Left ventricle myocardium inferior (tissue), 1 donor: Measurements from ENCODE around the gene TDRD5. TPM values are rescaled to one million over a fixed set of nuclear protein-coding genes. Genes with fewer than 3 reads are reported as not detected.

ENCODE experiments used
- total RNA-seq: library from RNA; stranded (reverse); fragmentation: NEBNext Ultra II Directional; extraction: Animal tissue kit (Norgen Biotek cat#: 25700); gene quantifications from one replicate; pipeline ENCODE4 v1.2.1, GENCODE V29; 2021
- donor health status: DM: no; HTN: yes; CAD: no; lungs with severe emphysema.

Gene TDRD5
- total RNA-seq, 1 donor from 2014 or later = not detected

Other genes with a start within 250 kb of the TDRD5 start
- not detected for gene AXDND1, start 225.9 kb upstream of the TDRD5 start, total RNA-seq
- gene NPHS2, start 15.9 kb upstream of the TDRD5 start, total RNA-seq = not detected
- gene FAM163A, start 151.5 kb downstream of the TDRD5 start, total RNA-seq = 0.16 TPM